Inferior parietal cortex (tissue), 1 donor: ENCODE results near the gene DNAJC3.
"Not testable (repeated sequence)": the region's sequence is repeated elsewhere in the genome, so short reads cannot be mapped to it uniquely, and the experiment has no call there.

ENCODE experiments used
- DNase-seq: peaks from one replicate; pipeline ENCODE4 v3.0.0-alpha.2; 2016; ENCODE audit errors: extremely low spot score

DNAJC3 gene

GRCh38 chr13:95714142-95714832, 37.3 kb downstream of the DNAJC3 start:
- no peak for DNase-seq

- no peak for DNase-seq
These were observed 39.3 kb downstream of the DNAJC3 start for GRCh38 chr13:95716231-95716630.

- no peak for DNase-seq
These were observed 45.3 kb downstream of the DNAJC3 start for GRCh38 chr13:95722241-95722640.

GRCh38 chr13:95723438-95723837, 46.5 kb downstream of the DNAJC3 start:
- no peak for DNase-seq

- DNase-seq = no peak
These were observed 47.3 kb downstream of the DNAJC3 start for GRCh38 chr13:95724252-95724651.

GRCh38 chr13:95726876-95727275, 49.9 kb downstream of the DNAJC3 start:
- no peak for DNase-seq

GRCh38 chr13:95728957-95729356, 52.0 kb downstream of the DNAJC3 start:
- DNase-seq = no peak

- no peak for DNase-seq
These were observed 57.2 kb downstream of the DNAJC3 start for GRCh38 chr13:95734124-95734523.

GRCh38 chr13:95740071-95740978, 63.4 kb downstream of the DNAJC3 start:
- not testable (repeated sequence) for DNase-seq

GRCh38 chr13:95740979-95741320, 64.0 kb downstream of the DNAJC3 start:
- DNase-seq = no peak

GRCh38 chr13:95741584-95742563, 64.9 kb downstream of the DNAJC3 start:
- DNase-seq = no peak

GRCh38 chr13:95743192-95743591, 66.3 kb downstream of the DNAJC3 start:
- DNase-seq = no peak

- DNase-seq = no peak
These were observed 68.3 kb downstream of the DNAJC3 start for GRCh38 chr13:95745289-95745688.

GRCh38 chr13:95745752-95746151, 68.8 kb downstream of the DNAJC3 start:
- no peak for DNase-seq

GRCh38 chr13:95749545-95749944, 72.6 kb downstream of the DNAJC3 start:
- no peak for DNase-seq

GRCh38 chr13:95752677-95753076, 75.7 kb downstream of the DNAJC3 start:
- DNase-seq = no peak

- no peak for DNase-seq
These were observed 77.1 kb downstream of the DNAJC3 start for GRCh38 chr13:95754069-95754468.

GRCh38 chr13:95756072-95756471, 79.1 kb downstream of the DNAJC3 start:
- no peak for DNase-seq

- not testable (repeated sequence) for DNase-seq
These were observed 85.7 kb downstream of the DNAJC3 start for GRCh38 chr13:95762626-95763025.

- no peak for DNase-seq
These were observed 86.7 kb downstream of the DNAJC3 start for GRCh38 chr13:95763601-95764000.

- DNase-seq = no peak
These were observed 95.0 kb downstream of the DNAJC3 start for GRCh38 chr13:95771905-95772304.

GRCh38 chr13:95779522-95779921, 102.6 kb downstream of the DNAJC3 start:
- no peak for DNase-seq
